ENCODE results near the gene COPS7A.

Gene COPS7A

DNA sequence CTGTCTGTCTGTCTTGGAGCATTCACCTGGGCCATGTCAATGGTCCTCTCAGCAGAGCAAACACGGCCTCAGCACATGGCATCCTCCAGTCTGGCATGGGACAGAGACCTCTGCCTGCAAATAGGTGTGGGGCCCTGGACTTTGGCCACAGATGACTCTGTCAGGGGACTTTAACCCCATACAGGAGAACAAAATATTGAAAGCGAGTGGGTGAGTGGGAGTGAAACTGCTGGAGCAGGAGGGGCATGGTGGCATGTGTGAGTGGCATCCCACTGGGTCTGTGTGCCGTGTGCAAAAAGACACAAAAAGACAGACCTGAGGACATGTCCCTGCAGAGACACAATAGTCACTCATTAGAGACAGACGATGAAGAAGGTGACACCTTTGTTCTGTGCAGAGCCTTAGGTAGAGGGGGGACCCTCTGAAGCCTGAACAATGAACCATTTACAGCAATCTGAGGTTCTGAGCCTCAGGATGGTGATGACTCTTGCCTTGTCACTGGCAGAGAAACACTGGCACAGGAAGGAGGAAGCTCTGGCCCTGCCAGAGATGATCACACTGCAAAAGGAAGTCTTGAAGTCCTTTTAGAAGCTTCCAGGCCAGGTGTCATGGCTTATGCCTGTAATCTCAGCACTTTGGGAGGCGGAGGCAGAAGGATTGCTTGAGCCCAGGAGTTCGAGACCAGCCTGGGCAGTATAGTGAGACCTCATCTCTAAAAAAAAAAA is 56.0 kb downstream of the COPS7A start:
- TF ChIP-seq, protein P1, sequence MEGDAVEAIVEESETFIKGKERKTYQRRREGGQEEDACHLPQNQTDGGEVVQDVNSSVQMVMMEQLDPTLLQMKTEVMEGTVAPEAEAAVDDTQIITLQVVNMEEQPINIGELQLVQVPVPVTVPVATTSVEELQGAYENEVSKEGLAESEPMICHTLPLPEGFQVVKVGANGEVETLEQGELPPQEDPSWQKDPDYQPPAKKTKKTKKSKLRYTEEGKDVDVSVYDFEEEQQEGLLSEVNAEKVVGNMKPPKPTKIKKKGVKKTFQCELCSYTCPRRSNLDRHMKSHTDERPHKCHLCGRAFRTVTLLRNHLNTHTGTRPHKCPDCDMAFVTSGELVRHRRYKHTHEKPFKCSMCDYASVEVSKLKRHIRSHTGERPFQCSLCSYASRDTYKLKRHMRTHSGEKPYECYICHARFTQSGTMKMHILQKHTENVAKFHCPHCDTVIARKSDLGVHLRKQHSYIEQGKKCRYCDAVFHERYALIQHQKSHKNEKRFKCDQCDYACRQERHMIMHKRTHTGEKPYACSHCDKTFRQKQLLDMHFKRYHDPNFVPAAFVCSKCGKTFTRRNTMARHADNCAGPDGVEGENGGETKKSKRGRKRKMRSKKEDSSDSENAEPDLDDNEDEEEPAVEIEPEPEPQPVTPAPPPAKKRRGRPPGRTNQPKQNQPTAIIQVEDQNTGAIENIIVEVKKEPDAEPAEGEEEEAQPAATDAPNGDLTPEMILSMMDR (IDR thresholded peaks at IDR 0.05; ENCODE audit: extremely low read depth, missing control alignments), result no peak
- DNase-seq (ENCODE audit: low spot score), result no peak

DNA sequence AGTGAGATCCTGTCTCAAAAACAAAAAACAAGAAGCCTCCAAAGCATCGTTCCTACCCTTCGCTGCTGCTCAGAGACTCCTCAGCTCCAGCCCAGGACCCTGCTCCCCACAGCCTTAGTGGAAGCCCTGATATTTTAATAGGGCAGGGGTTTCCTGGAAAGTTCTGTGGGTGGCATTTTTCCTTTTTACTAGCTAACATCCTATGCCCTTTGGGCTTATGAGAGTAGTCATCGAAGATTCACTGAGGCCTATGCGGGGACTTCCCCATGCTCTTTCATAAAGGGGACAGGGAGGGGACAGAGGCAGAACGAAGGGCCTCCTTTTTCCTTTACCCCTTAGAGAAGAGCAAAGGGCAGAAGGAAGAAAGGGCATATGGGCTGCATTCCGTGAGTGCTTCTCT is 56.7 kb downstream of the COPS7A start:
- no peak for DNase-seq (ENCODE audit: low spot score)

More for the DNA sequence above, 56.7 kb downstream of the COPS7A start:
- TF ChIP-seq, protein P1 (IDR thresholded peaks at IDR 0.05; ENCODE audit: extremely low read depth, missing control alignments), result no peak

All from GM20000 (cell line).